ENCODE data around the gene MSI2. TPM values are rescaled to one million over a fixed set of nuclear protein-coding genes. Genes with fewer than 3 reads are reported as not detected.

MSI2 gene
- total and polyA plus RNA-seq, 5 experiments from 2014 or later = 2.5 to 136 (median 4.9) TPM

- Mint-ChIP-seq H3K36me3 (peaks cover 0 to 2% (median 0%) of the 10 kb centered on the region in 3 donors), H3K27me3 (no peaks in the 10 kb centered on the region), H3K4me1 (peaks cover 28 to 70% (median 67%) of the 10 kb centered on the region in 4 donors), H3K27ac (peak overlapping the region in 2 of 10 donors; percentile 30 to 56), H3K9me3 (no peaks in the 10 kb centered on the region), H3K4me3 (peak overlapping the region in 2 of 10 donors; percentile 22 to 37)
- ATAC-seq (no peak), DNase-seq (no peak)
- POLR2A ChIA-PET = interaction anchor here (0.7 kb wide), 1 partner anchor 22 kb away, joined by 12 read pairs; no protein-coding TSS in a partner anchor
These were observed 194.9 kb downstream of the MSI2 start for GRCh38 chr17:57451191-57451590.

GRCh38 chr17:57451643-57452042 is 195.3 kb downstream of the MSI2 start:
- Mint-ChIP-seq H3K27ac (peak overlapping the region in 2 of 10 donors; percentile 22 to 56), H3K27me3 (no peaks in the 10 kb centered on the region), H3K36me3 (peaks cover 0 to 4% (median 0%) of the 10 kb centered on the region in 3 donors), H3K4me1 (peaks cover 27 to 72% (median 69%) of the 10 kb centered on the region in 4 donors), H3K4me3 (peak overlapping the region in 2 of 10 donors; percentile 29 to 48), H3K9me3 (no peaks in the 10 kb centered on the region)
- ATAC-seq (no peak), DNase-seq (no peak)
- POLR2A ChIA-PET = no interaction called here

GRCh38 chr17:57453841-57454425 is 197.6 kb downstream of the MSI2 start:
- ATAC-seq (no peak), DNase-seq (no peak)
- Mint-ChIP-seq H3K9me3 (no peaks in the 10 kb centered on the region), H3K27me3 (no peaks in the 10 kb centered on the region), H3K36me3 (peaks cover 0 to 4% (median 0%) of the 10 kb centered on the region in 3 donors), H3K4me3 (peak overlapping the region in 5 of 10 donors; percentile 4 to 91 (median 79)), H3K4me1 (peaks cover 27 to 66% (median 64%) of the 10 kb centered on the region in 4 donors), H3K27ac (peak overlapping the region in 5 of 10 donors; percentile 1 to 96 (median 72))
- POLR2A ChIA-PET = interaction anchor here (0.7 to 1.0 kb wide), 2 partner anchors 197 to 1010 kb away, joined by 4 to 5 read pairs; no protein-coding TSS in a partner anchor

- POLR2A ChIA-PET = interaction anchor here (0.7 to 1.0 kb wide), 4 partner anchors 12 to 1010 kb away, joined by 3 to 5 read pairs (median 4); no protein-coding TSS in a partner anchor
- Mint-ChIP-seq H3K27ac (peak overlapping the region; percentile 81 to 96 (median 90)), H3K4me3 (peak overlapping the region; percentile 63 to 91 (median 80)), H3K27me3 (no peaks in the 10 kb centered on the region), H3K36me3 (peaks cover 0 to 4% (median 0%) of the 10 kb centered on the region in 3 donors), H3K4me1 (peaks cover 27 to 70% (median 67%) of the 10 kb centered on the region in 4 donors), H3K9me3 (no peaks in the 10 kb centered on the region)
- DNase-seq = no peak
- no peak for ATAC-seq
These were observed 198.4 kb downstream of the MSI2 start for GRCh38 chr17:57454729-57455062.

- H3K9me3 Mint-ChIP-seq = no peaks in the 10 kb centered on the region
- no peaks in the 10 kb centered on the region for H3K27me3 Mint-ChIP-seq
- peaks cover 0 to 2% (median 0%) of the 10 kb centered on the region in 3 donors for H3K36me3 Mint-ChIP-seq
- H3K27ac Mint-ChIP-seq = peak overlapping the region; percentile 81 to 96 (median 90)
- H3K4me3 Mint-ChIP-seq = peak overlapping the region; percentile 63 to 91 (median 80)
- peaks cover 27 to 74% (median 71%) of the 10 kb centered on the region in 4 donors for H3K4me1 Mint-ChIP-seq
- peak in 7 of 10 donors; percentile 14 to 61 (median 41) for DNase-seq
- POLR2A ChIA-PET = interaction anchor here (0.7 to 1.3 kb wide), 5 partner anchors 12 to 1009 kb away, joined by 3 to 5 read pairs (median 3); no protein-coding TSS in a partner anchor
- peak; percentile 92 to 93 for ATAC-seq
These were observed 199.0 kb downstream of the MSI2 start for GRCh38 chr17:57455063-57455914.

- POLR2A ChIA-PET = interaction anchor here (0.6 kb wide), 1 partner anchor 118 kb away, joined by 3 read pairs; no protein-coding TSS in a partner anchor
- peak overlapping the region in 1 of 10 donors; percentile 59 for H3K4me3 Mint-ChIP-seq
- no peaks in the 10 kb centered on the region for H3K9me3 Mint-ChIP-seq
- H3K4me1 Mint-ChIP-seq = peaks cover 26 to 78% (median 71%) of the 10 kb centered on the region in 4 donors
- DNase-seq (no peak), ATAC-seq (no peak)
- H3K27me3 Mint-ChIP-seq = no peaks in the 10 kb centered on the region
- H3K36me3 Mint-ChIP-seq = peaks cover 0 to 2% (median 0%) of the 10 kb centered on the region in 3 donors
- peak overlapping the region in 4 of 10 donors; percentile 19 to 67 (median 46) for H3K27ac Mint-ChIP-seq
These were observed 200.3 kb downstream of the MSI2 start for GRCh38 chr17:57456622-57457021.

GRCh38 chr17:57457188-57457587 is 200.9 kb downstream of the MSI2 start:
- Mint-ChIP-seq H3K4me3 (no peak overlapping the region), H3K27me3 (no peaks in the 10 kb centered on the region), H3K27ac (no peak overlapping the region), H3K9me3 (no peaks in the 10 kb centered on the region), H3K36me3 (peaks cover 0 to 2% (median 0%) of the 10 kb centered on the region in 3 donors), H3K4me1 (peaks cover 29 to 78% (median 72%) of the 10 kb centered on the region in 4 donors)
- ATAC-seq (no peak), DNase-seq (no peak)
- POLR2A ChIA-PET = no interaction called here

GRCh38 chr17:57458718-57459285 is 202.5 kb downstream of the MSI2 start:
- ATAC-seq (no peak), DNase-seq (no peak)
- peak overlapping the region in 1 of 10 donors; percentile 32 for H3K4me3 Mint-ChIP-seq
- peak overlapping the region in 1 of 10 donors; percentile 26 for H3K27ac Mint-ChIP-seq
- H3K36me3 Mint-ChIP-seq = peaks cover 0 to 4% (median 0%) of the 10 kb centered on the region in 3 donors
- H3K9me3 Mint-ChIP-seq = no peaks in the 10 kb centered on the region
- POLR2A ChIA-PET = interaction anchor here (1.5 kb wide), 1 partner anchor 58 kb away, joined by 3 read pairs; no protein-coding TSS in a partner anchor
- H3K4me1 Mint-ChIP-seq = peaks cover 40 to 78% (median 71%) of the 10 kb centered on the region in 4 donors
- no peaks in the 10 kb centered on the region for H3K27me3 Mint-ChIP-seq

- DNase-seq (no peak), ATAC-seq (no peak)
- peaks cover 0 to 4% (median 0%) of the 10 kb centered on the region in 3 donors for H3K36me3 Mint-ChIP-seq
- peak overlapping the region in 1 of 10 donors; percentile 32 for H3K4me3 Mint-ChIP-seq
- no peaks in the 10 kb centered on the region for H3K9me3 Mint-ChIP-seq
- H3K27me3 Mint-ChIP-seq = no peaks in the 10 kb centered on the region
- peak overlapping the region in 1 of 10 donors; percentile 26 for H3K27ac Mint-ChIP-seq
- H3K4me1 Mint-ChIP-seq = peaks cover 43 to 78% (median 70%) of the 10 kb centered on the region in 4 donors
- POLR2A ChIA-PET = interaction anchor here (1.5 kb wide), 1 partner anchor 59 kb away, joined by 3 read pairs; no protein-coding TSS in a partner anchor
These were observed 203.1 kb downstream of the MSI2 start for GRCh38 chr17:57459286-57459915.

GRCh38 chr17:57461082-57461481 is 204.8 kb downstream of the MSI2 start:
- no peak for DNase-seq
- H3K9me3 Mint-ChIP-seq = no peaks in the 10 kb centered on the region
- no peak overlapping the region for H3K4me3 Mint-ChIP-seq
- H3K4me1 Mint-ChIP-seq = peaks cover 30 to 68% (median 60%) of the 10 kb centered on the region in 4 donors
- no peak for ATAC-seq
- peaks cover 0 to 4% (median 0%) of the 10 kb centered on the region in 3 donors for H3K36me3 Mint-ChIP-seq
- peak overlapping the region in 2 of 10 donors; percentile 32 to 43 for H3K27ac Mint-ChIP-seq
- POLR2A ChIA-PET = no interaction called here
- H3K27me3 Mint-ChIP-seq = no peaks in the 10 kb centered on the region

GRCh38 chr17:57462007-57462579 is 205.8 kb downstream of the MSI2 start:
- DNase-seq (no peak), ATAC-seq (no peak)
- POLR2A ChIA-PET = no interaction called here
- Mint-ChIP-seq H3K27me3 (no peaks in the 10 kb centered on the region), H3K36me3 (peaks cover 0 to 4% (median 0%) of the 10 kb centered on the region in 3 donors), H3K27ac (peak overlapping the region in 3 of 10 donors; percentile 33 to 80 (median 34)), H3K9me3 (no peaks in the 10 kb centered on the region), H3K4me1 (peaks cover 31 to 66% (median 55%) of the 10 kb centered on the region in 4 donors), H3K4me3 (peak overlapping the region in 1 of 10 donors; percentile 6)
